ENCODE measurements around the gene KLHL40.

The KLHL40 gene, protein sequence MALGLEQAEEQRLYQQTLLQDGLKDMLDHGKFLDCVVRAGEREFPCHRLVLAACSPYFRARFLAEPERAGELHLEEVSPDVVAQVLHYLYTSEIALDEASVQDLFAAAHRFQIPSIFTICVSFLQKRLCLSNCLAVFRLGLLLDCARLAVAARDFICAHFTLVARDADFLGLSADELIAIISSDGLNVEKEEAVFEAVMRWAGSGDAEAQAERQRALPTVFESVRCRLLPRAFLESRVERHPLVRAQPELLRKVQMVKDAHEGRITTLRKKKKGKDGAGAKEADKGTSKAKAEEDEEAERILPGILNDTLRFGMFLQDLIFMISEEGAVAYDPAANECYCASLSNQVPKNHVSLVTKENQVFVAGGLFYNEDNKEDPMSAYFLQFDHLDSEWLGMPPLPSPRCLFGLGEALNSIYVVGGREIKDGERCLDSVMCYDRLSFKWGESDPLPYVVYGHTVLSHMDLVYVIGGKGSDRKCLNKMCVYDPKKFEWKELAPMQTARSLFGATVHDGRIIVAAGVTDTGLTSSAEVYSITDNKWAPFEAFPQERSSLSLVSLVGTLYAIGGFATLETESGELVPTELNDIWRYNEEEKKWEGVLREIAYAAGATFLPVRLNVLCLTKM

DNA sequence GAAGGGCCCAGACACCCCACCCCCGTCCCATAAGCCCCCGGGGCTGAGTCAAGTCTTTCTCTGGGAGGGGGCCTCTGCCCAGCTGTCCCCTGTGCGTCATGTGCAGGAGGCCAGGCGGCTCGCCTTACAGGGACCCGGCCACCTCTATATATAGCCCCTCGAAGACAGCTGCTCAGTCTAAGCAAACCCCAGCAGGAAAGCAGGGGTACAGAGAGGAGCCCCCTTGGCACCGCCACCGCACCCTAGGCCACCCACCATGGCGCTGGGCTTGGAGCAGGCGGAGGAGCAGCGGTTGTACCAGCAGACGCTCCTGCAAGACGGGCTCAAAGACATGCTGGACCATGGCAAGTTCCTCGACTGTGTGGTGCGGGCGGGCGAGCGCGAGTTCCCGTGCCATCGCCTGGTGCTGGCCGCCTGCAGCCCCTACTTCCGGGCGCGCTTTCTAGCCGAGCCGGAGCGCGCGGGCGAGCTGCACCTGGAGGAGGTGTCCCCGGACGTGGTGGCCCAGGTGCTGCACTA lies at the start of gene KLHL40:
KLHL40 (plus strand) TSS at position 175 of the 519 bp plus-strand sequence; CDS start at position 257, 82 bp downstream.
- no peak within 1 kb of the TSS for H3K27ac ChIP-seq
- no peaks in the 10 kb centered on the region for H3K9me3 ChIP-seq (ENCODE audit: low read depth, low read length)
- DNase-seq (ENCODE audit: low read depth, low spot score): no peak

DNA sequence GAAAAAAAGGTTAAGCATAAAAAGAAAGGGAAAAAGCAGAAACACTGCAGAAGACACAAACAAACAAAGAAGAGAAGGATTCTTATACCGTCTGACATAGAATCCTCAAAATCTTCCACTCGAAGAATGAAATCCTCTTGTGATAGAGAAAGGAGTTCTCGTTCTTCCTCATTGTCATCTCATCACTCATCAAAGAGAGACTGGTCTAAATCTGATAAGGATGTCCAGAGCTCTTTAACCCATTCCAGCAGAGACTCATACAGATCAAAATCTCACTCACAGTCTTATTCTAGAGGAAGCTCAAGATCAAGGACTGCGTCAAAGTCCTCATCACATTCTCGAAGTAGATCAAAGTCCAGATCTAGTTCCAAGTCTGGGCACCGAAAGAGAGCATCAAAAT lies 48.3 kb upstream of the KLHL40 start:
- Histone ChIP-seq H3K9me3 (ENCODE audit: low read depth, low read length) (no peaks in the 10 kb centered on the region), H3K9ac (ENCODE audit: insufficient read length) (no peak overlapping the region), H3K4me3 (no peak overlapping the region), H3K27ac (no peak overlapping the region), H3K36me3 (ENCODE audit: insufficient read depth, low read length) (peaks cover 88% of the 10 kb centered on the region)
- no peak for DNase-seq (ENCODE audit: low read depth, low spot score)
- no peak for TF ChIP-seq POLR2AphosphoS5 (IDR thresholded peaks at IDR 0.05; ENCODE audit: borderline replicate concordance, low read depth, low read length)
- TF ChIP-seq EZH2 (IDR thresholded peaks at IDR 0.05): no peak
- TF ChIP-seq FOXP2 (optimal IDR thresholded peaks at IDR 0.05; ENCODE audit: control extremely low read depth, extremely low read length, insufficient read depth): no peak

More for the DNA sequence above, at the start of gene KLHL40:
- no peaks in the 10 kb centered on the region for H3K36me3 ChIP-seq (ENCODE audit: insufficient read depth, low read length)
- no peak within 1 kb of the TSS for H3K9ac ChIP-seq (ENCODE audit: insufficient read length)
- TF ChIP-seq POLR2AphosphoS5 (IDR thresholded peaks at IDR 0.05; ENCODE audit: borderline replicate concordance, low read depth, low read length) (no peak), EZH2 (IDR thresholded peaks at IDR 0.05) (no peak), FOXP2 (optimal IDR thresholded peaks at IDR 0.05; ENCODE audit: control extremely low read depth, extremely low read length, insufficient read depth) (no peak)
- no peak within 1 kb of the TSS for H3K4me3 ChIP-seq

DNA sequence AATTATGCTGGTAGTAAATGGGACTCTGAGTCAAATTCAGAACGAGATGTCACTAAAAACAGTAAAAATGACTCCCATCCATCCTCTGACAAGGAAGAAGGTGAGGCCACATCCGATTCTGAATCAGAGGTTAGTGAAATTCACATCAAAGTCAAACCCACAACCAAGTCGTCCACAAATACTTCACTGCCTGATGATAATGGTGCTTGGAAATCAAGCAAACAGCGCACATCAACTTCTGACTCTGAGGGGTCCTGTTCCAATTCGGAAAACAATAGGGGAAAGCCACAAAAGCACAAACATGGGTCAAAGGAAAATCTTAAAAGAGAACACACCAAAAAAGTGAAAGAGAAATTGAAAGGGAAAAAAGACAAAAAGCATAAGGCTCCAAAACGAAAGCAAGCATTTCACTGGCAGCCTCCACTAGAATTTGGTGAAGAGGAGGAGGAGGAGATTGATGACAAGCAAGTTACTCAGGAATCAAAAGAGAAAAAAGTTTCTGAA lies 46.9 kb upstream of the KLHL40 start:
- Histone ChIP-seq H3K27ac (no peak overlapping the region), H3K9me3 (ENCODE audit: low read depth, low read length) (no peaks in the 10 kb centered on the region), H3K9ac (ENCODE audit: insufficient read length) (no peak overlapping the region), H3K36me3 (ENCODE audit: insufficient read depth, low read length) (peaks cover 89% of the 10 kb centered on the region), H3K4me3 (no peak overlapping the region)
- TF ChIP-seq FOXP2 (optimal IDR thresholded peaks at IDR 0.05; ENCODE audit: control extremely low read depth, extremely low read length, insufficient read depth): no peak
- TF ChIP-seq POLR2AphosphoS5 (IDR thresholded peaks at IDR 0.05; ENCODE audit: borderline replicate concordance, low read depth, low read length): no peak
- no peak for TF ChIP-seq EZH2 (IDR thresholded peaks at IDR 0.05)
- no peak for DNase-seq (ENCODE audit: low read depth, low spot score)

DNA sequence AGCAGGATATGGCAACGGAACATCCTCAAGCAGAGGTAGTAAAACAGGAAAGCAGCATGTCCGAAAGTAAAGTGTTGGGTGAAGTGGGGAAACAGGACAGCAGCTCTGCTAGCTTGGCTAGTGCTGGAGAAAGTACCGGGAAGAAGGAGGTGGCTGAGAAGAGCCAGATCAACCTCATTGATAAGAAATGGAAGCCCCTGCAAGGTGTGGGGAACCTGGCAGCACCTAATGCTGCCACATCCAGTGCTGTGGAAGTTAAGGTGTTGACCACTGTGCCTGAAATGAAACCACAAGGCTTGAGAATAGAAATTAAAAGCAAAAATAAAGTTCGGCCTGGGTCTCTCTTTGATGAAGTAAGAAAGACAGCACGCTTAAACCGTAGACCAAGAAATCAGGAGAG lies 46.1 kb upstream of the KLHL40 start:
- H3K9me3 ChIP-seq (ENCODE audit: low read depth, low read length): no peaks in the 10 kb centered on the region
- H3K9ac ChIP-seq (ENCODE audit: insufficient read length): no peak overlapping the region
- no peak for DNase-seq (ENCODE audit: low read depth, low spot score)
- H3K4me3 ChIP-seq: no peak overlapping the region
- no peak for TF ChIP-seq POLR2AphosphoS5 (IDR thresholded peaks at IDR 0.05; ENCODE audit: borderline replicate concordance, low read depth, low read length)
- TF ChIP-seq EZH2 (IDR thresholded peaks at IDR 0.05): no peak
- no peak for TF ChIP-seq FOXP2 (optimal IDR thresholded peaks at IDR 0.05; ENCODE audit: control extremely low read depth, extremely low read length, insufficient read depth)
- H3K36me3 ChIP-seq (ENCODE audit: insufficient read depth, low read length): peaks cover 88% of the 10 kb centered on the region
- no peak overlapping the region for H3K27ac ChIP-seq

DNA sequence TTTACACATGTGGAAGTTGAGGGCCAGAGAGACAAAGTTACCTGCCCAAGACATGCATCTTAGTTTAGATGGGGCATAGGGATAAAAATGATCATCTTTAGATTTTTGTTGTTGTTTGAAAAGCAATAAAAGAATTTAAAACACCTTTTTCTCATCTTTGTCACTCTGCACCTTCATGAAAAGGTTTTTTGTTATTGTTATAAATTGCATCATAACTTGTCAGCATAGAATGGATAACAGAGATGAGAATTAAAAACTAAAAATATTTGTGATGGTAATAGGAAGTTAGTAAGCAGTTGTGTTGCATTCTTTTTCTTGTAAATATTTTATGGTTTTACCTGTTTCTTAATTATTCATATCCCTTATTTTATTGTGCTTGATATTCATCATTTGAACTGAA lies 45.2 kb upstream of the KLHL40 start:
- no peak for TF ChIP-seq POLR2AphosphoS5 (IDR thresholded peaks at IDR 0.05; ENCODE audit: borderline replicate concordance, low read depth, low read length)
- no peak for TF ChIP-seq EZH2 (IDR thresholded peaks at IDR 0.05)
- no peak for TF ChIP-seq FOXP2 (optimal IDR thresholded peaks at IDR 0.05; ENCODE audit: control extremely low read depth, extremely low read length, insufficient read depth)
- DNase-seq (ENCODE audit: low read depth, low spot score): no peak
- no peak overlapping the region for H3K9ac ChIP-seq (ENCODE audit: insufficient read length)
- H3K9me3 ChIP-seq (ENCODE audit: low read depth, low read length): no peaks in the 10 kb centered on the region
- no peak overlapping the region for H3K27ac ChIP-seq
- H3K36me3 ChIP-seq (ENCODE audit: insufficient read depth, low read length): peaks cover 88% of the 10 kb centered on the region
- no peak overlapping the region for H3K4me3 ChIP-seq

DNA sequence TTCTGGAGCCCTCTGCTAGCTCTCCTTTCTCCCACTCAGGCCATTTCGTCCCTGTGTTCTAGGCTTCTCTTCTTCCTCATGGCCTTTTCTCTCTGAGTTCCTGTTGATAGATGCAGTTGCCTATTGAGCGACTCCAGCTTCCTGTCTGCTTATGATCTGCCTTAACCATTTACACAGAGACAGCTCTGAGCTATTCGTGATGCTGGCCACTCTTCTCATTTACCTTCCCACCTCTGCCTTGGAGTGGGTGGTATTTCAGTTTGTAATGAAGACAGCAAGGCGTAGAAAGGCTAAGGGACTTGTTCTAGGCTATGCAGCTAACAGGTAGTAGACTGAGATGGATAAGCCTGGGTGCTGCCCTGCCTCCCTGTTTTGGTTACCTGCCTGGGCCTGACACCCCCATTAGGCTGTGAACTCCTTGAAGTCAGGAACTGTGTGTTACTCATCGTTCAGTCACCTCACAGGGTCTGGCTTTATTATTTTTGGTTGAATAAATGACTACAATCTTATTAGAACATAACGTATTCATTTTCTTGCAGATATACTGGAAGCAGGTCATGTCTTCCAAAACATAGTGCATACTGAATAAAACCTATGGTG lies 44.5 kb upstream of the KLHL40 start:
- H3K27ac ChIP-seq: no peak overlapping the region
- peaks cover 83% of the 10 kb centered on the region for H3K36me3 ChIP-seq (ENCODE audit: insufficient read depth, low read length)
- H3K9ac ChIP-seq (ENCODE audit: insufficient read length): no peak overlapping the region
- no peak for DNase-seq (ENCODE audit: low read depth, low spot score)
- no peak for TF ChIP-seq EZH2 (IDR thresholded peaks at IDR 0.05)
- no peak for TF ChIP-seq FOXP2 (optimal IDR thresholded peaks at IDR 0.05; ENCODE audit: control extremely low read depth, extremely low read length, insufficient read depth)
- no peak for TF ChIP-seq POLR2AphosphoS5 (IDR thresholded peaks at IDR 0.05; ENCODE audit: borderline replicate concordance, low read depth, low read length)
- H3K4me3 ChIP-seq: no peak overlapping the region
- H3K9me3 ChIP-seq (ENCODE audit: low read depth, low read length): no peaks in the 10 kb centered on the region

DNA sequence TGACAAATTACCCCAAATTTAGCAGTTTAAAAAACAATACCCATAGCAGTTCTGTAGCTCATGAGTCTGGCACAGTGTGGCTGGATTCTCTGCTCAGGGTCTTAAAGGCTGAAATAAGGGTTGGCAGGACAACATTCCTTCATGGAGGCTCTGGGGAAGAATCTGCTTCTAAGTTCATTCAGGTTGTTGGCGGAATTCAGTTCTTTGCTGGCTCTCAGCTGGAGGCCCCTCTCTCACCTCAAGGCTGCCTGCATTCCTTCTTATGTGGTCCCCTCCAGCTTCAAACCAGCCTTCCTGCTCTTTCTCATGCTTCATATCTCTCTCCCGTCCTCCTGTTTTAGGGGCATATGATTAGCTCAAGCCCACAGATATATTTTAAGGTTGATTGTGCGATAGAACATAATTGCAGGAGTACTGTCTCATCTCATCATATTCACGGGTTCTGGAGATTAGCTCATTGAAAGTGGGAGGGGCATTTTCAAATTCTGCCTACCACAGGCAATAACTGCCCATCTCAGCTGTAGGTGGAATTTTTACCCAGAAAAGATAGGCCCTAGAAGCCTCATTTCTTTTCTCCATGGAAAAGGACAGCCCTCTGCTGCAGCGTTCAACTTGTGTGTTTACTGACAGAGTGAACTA lies 37.4 kb upstream of the KLHL40 start:
- DNase-seq (ENCODE audit: low read depth, low spot score): no peak
- Histone ChIP-seq H3K9me3 (ENCODE audit: low read depth, low read length) (no peaks in the 10 kb centered on the region), H3K9ac (ENCODE audit: insufficient read length) (no peak overlapping the region), H3K4me3 (no peak overlapping the region), H3K27ac (peak overlapping the region; percentile 46; the same call in 1 of the 2 replicates), H3K36me3 (ENCODE audit: insufficient read depth, low read length) (peaks cover 29% of the 10 kb centered on the region)
- no peak for TF ChIP-seq FOXP2 (optimal IDR thresholded peaks at IDR 0.05; ENCODE audit: control extremely low read depth, extremely low read length, insufficient read depth)
- no peak for TF ChIP-seq EZH2 (IDR thresholded peaks at IDR 0.05)
- no peak; the same call in 1 of the 2 replicates for TF ChIP-seq POLR2AphosphoS5 (IDR thresholded peaks at IDR 0.05; ENCODE audit: borderline replicate concordance, low read depth, low read length)
